Left lung (tissue), 10 donors: ENCODE data around the gene PRKCA. TPM values are rescaled to one million over a fixed set of nuclear protein-coding genes. Genes with fewer than 3 reads are reported as not detected.

Source experiments
- ATAC-seq: fragments of 200-7000 bp; cut with Tn5 transposase; one replicate; pipeline ENCODE4 v1.9.1; 2020; ENCODE audit warnings: moderate library complexity
- DNase-seq, 4 donors: peaks; one replicate each; pipeline ENCODE4 v3.0.0-alpha.2; 2013 to 2020
- H3K27ac ChIP-seq, 2 donors: fragments of 200-600 bp; sonication (generic) in 1 of 2; one replicate each; pipeline versions ENCODE4 v1.5.0 to v1.8.0; 2020 to 2021
- H3K27me3 ChIP-seq, 2 donors: fragments of 200-600 bp; sonication (generic) in 1 of 2; one replicate each; pipeline versions ENCODE4 v1.5.0 to v1.8.0; 2020 to 2021
- H3K36me3 ChIP-seq, 2 donors: fragments of 200-600 bp; sonication (generic) in 1 of 2; one replicate each; pipeline versions ENCODE4 v1.5.0 to v1.8.0; 2020 to 2021
- H3K4me1 ChIP-seq, 2 donors: fragments of 200-600 bp; one replicate each; pipeline ENCODE4 v1.8.0; 2021
- H3K4me3 ChIP-seq, 2 donors: fragments of 200-600 bp; sonication (generic) in 1 of 2; one replicate each; pipeline versions ENCODE4 v1.5.0 to v1.8.0; 2020 to 2021; ENCODE audit warnings: mild to moderate bottlenecking in 1 of 2
- H3K9me3 ChIP-seq, 2 donors: fragments of 200-600 bp; sonication (generic) in 1 of 2; one replicate each; pipeline versions ENCODE4 v1.5.0 to v1.8.0; 2020 to 2021
- CTCF ChIP-seq, 2 donors: fragments of 200-600 bp; sonication (generic) in 1 of 2; IDR thresholded peaks; one replicate each; pipeline versions ENCODE4 v1.5.0 to v1.8.0; 2021; ENCODE audit warnings: antibody characterized with exemption in 2 of 2
- intact Hi-C, 2 donors: fragments of 100-400 bp; cut with DNase I; formaldehyde crosslinking; loops; one replicate each; pipeline versions ENCODE4 v1.11.2 to v1.14.2; 2022
- polyA plus RNA-seq, 6 donors: library from polyadenylated mRNA; unstranded; fragments of 120-200 nt; gene quantifications; one replicate each; pipeline ENCODE4 v1.2.1, GENCODE V29; 2013; ENCODE audit not compliant: insufficient read length in 6 of 6
- total RNA-seq, 2 donors: library from RNA; stranded (reverse); fragmentation: NEBNext Ultra II Directional; extraction: Animal tissue kit (Norgen Biotek cat#: 25700); gene quantifications; one replicate each; pipeline ENCODE4 v1.2.1, GENCODE V29; 2021
- donor health status: DM: no; HTN: yes; CAD: no.
- donor health status: DM: no; HTN: no; CAD: no.

Gene PRKCA
- total and polyA plus RNA-seq, 8 donors, result 16.4 to 30.4 (median 17.5) TPM

DNA sequence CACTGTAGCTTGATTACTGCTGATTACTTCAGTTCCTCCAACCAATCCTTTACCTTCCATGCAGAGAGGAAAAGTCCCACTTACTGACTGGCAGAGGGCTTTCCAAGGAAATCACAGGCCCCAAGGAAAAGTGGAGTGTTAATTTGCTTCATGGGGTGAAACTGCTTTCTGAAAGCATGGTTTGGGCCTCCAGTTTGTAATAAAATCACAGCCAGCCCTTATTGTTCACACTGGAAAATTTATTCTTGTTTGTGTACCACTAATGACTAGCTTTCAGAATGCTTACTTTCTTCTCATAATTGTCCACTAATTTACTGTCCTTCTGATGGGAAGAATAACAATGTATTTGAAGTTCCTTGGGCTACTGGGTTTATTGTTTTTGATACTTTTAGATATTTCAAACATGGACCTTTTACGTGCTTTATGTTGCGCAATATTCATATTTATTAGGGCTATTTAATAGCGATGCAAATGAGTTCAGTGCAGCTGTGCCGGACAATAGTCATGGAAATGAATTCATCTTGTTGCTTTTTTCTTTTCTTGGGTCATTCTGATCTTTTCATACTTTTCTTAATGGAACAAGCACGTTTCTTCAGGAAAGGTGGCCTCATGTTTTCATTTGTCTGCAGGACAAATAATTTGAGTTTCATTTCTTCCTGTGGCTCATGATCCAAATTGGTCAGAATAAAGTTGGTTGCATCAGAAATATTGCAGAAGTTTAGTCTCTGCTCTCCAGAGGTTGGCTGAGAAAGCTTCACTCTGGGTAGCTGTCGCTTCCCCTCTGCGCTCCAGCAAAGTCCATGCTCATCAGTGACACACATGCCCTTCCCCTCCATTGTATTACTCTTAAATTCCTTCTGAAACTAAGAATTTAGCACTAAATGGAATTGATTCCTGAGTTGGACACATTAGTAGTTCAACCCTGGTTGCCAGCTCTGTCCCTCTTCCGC, 128.7 kb downstream of the PRKCA start:
- H3K36me3 ChIP-seq, result no peaks in the 10 kb centered on the region
- peak; percentile 75 for ATAC-seq
- H3K27ac ChIP-seq, result peak overlapping the region in 1 of 2 donors; percentile 1
- H3K27me3 ChIP-seq, result no peaks in the 10 kb centered on the region
- no peaks in the 10 kb centered on the region for H3K9me3 ChIP-seq
- intact Hi-C loops, result no loop called here
- H3K4me3 ChIP-seq, result no peak overlapping the region
- peaks cover 0 to 39% of the 10 kb centered on the region in 2 donors for H3K4me1 ChIP-seq
- DNase-seq, result peak in 2 of 4 donors; percentile 24 to 36
- TF ChIP-seq CTCF (IDR thresholded peaks at IDR 0.05), result no peak

DNA sequence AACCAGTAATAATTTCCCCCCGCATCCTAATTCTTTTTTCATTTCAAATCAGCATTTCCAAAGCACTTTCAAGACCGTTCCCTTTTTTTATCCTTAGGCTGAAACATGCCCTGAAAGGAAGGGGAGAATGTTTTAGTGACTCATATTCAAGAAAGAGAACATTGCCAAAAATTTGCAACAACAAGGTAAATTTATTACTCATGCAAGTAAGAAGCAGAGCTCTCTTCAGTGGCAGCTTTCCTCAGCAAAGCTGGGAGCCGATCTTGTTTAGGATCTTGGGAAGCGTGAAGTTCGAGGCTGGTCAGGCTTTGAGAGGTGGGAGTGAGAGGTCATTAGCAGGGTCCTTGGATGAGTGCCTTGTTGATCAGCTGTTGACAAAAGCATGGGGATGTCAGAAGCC, 129.5 kb downstream of the PRKCA start:
- intact Hi-C loops, result no loop called here
- Histone ChIP-seq H3K36me3 (no peaks in the 10 kb centered on the region), H3K4me1 (peaks cover 0 to 40% of the 10 kb centered on the region in 2 donors), H3K27ac (peak overlapping the region in 1 of 2 donors; percentile 1), H3K4me3 (no peak overlapping the region), H3K9me3 (no peaks in the 10 kb centered on the region), H3K27me3 (no peaks in the 10 kb centered on the region)
- ATAC-seq (peak; percentile 59), DNase-seq (no peak)
- no peak for TF ChIP-seq CTCF (IDR thresholded peaks at IDR 0.05)

GRCh38 chr17:66432411-66432957, 130.1 kb downstream of the PRKCA start:
- no peak for TF ChIP-seq CTCF (IDR thresholded peaks at IDR 0.05)
- H3K27ac ChIP-seq, result no peak overlapping the region
- no peak overlapping the region for H3K4me3 ChIP-seq
- H3K4me1 ChIP-seq, result peaks cover 0 to 46% of the 10 kb centered on the region in 2 donors
- H3K36me3 ChIP-seq, result no peaks in the 10 kb centered on the region
- H3K27me3 ChIP-seq, result no peaks in the 10 kb centered on the region
- intact Hi-C loops, result no loop called here
- DNase-seq, result no peak
- ATAC-seq, result no peak
- H3K9me3 ChIP-seq, result no peaks in the 10 kb centered on the region

- Histone ChIP-seq H3K27me3 (no peaks in the 10 kb centered on the region), H3K36me3 (no peaks in the 10 kb centered on the region), H3K4me1 (peaks cover 0 to 51% of the 10 kb centered on the region in 2 donors), H3K27ac (no peak overlapping the region), H3K9me3 (no peaks in the 10 kb centered on the region), H3K4me3 (no peak overlapping the region)
- no peak for TF ChIP-seq CTCF (IDR thresholded peaks at IDR 0.05)
- intact Hi-C loops, result no loop called here
- ATAC-seq (peak; percentile 12), DNase-seq (no peak)
Measured at GRCh38 chr17:66432996-66433551, 130.7 kb downstream of the PRKCA start.

DNA sequence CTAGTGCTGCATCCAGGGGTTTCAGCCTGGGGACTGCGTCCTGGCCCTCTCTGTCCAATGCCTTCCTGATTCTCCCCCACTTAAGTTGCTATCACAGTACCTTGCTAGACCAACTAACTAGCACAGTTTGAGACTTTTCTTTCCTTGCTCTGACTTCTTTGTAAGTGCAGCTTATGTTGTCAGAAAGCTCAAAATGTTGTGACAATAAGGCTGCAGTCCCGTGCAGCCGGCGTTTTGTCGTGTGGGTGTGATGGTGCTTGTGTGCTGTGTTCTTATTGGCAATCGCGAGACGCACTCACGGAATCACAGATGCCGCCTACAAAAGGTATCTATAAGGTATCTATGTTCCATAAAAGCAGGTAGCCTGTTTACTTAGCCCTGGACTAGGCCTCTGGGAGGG, 132.8 kb downstream of the PRKCA start:
- DNase-seq (no peak), ATAC-seq (no peak)
- no peaks in the 10 kb centered on the region for H3K27me3 ChIP-seq
- H3K36me3 ChIP-seq, result no peaks in the 10 kb centered on the region
- H3K9me3 ChIP-seq, result no peaks in the 10 kb centered on the region
- H3K4me3 ChIP-seq, result no peak overlapping the region
- intact Hi-C loops, result no loop called here
- H3K4me1 ChIP-seq, result peaks cover 0 to 42% of the 10 kb centered on the region in 2 donors
- no peak for TF ChIP-seq CTCF (IDR thresholded peaks at IDR 0.05)
- no peak overlapping the region for H3K27ac ChIP-seq
